ENCODE data around the gene PIGU. TPM values are rescaled to one million over a fixed set of nuclear protein-coding genes. Genes with fewer than 3 reads are reported as not detected.

The PIGU gene
- total and polyA plus RNA-seq, 2 of the 13 experiments (the other 11 are each of a cell fraction or from before 2014, with no cell fraction given): 45.5 to 231 TPM

DNA sequence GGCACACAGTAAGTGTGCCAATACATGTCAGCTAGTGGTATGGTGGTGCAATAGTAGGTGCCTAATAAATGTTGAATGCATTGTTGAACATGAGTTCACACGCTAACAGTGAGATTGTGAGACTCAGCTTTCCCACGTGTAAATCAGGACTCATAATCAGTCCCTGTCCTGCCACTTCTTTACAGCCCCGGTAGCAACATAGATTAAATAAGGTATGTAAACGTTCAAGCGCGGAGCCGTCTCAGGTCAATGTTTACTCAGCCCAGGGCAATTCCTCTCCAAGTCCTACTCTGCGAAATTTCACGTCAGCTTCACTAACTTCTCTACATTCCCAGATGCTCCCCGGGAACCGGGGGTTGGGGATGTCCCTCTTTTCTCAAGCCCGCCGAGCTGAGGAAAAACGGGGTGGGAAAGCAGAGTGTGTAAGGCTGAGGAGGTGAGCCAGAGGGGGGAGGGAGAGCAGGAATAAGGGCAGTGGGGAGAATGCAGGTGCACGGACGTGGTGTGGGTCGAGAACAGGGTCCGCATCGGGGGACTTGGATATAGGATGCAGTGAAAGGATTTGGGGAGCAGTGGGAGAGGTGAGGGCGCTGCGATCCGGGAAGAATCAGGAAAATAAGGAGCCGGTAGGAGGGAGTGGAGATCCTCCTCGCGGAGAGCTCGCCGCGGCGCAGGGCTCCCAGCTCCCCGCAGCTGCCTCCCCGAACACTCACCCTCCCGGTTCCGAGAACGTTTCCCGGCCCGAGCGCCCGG, 26.7 kb upstream of the PIGU start (continued):
- TF ChIP-seq, protein P1, sequence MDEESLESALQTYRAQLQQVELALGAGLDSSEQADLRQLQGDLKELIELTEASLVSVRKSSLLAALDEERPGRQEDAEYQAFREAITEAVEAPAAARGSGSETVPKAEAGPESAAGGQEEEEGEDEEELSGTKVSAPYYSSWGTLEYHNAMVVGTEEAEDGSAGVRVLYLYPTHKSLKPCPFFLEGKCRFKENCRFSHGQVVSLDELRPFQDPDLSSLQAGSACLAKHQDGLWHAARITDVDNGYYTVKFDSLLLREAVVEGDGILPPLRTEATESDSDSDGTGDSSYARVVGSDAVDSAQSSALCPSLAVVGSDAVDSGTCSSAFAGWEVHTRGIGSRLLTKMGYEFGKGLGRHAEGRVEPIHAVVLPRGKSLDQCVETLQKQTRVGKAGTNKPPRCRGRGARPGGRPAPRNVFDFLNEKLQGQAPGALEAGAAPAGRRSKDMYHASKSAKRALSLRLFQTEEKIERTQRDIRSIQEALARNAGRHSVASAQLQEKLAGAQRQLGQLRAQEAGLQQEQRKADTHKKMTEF (CRISPR knock-in tag; IDR thresholded peaks at IDR 0.05): peak; percentile 70
- TF ChIP-seq, protein P2, sequence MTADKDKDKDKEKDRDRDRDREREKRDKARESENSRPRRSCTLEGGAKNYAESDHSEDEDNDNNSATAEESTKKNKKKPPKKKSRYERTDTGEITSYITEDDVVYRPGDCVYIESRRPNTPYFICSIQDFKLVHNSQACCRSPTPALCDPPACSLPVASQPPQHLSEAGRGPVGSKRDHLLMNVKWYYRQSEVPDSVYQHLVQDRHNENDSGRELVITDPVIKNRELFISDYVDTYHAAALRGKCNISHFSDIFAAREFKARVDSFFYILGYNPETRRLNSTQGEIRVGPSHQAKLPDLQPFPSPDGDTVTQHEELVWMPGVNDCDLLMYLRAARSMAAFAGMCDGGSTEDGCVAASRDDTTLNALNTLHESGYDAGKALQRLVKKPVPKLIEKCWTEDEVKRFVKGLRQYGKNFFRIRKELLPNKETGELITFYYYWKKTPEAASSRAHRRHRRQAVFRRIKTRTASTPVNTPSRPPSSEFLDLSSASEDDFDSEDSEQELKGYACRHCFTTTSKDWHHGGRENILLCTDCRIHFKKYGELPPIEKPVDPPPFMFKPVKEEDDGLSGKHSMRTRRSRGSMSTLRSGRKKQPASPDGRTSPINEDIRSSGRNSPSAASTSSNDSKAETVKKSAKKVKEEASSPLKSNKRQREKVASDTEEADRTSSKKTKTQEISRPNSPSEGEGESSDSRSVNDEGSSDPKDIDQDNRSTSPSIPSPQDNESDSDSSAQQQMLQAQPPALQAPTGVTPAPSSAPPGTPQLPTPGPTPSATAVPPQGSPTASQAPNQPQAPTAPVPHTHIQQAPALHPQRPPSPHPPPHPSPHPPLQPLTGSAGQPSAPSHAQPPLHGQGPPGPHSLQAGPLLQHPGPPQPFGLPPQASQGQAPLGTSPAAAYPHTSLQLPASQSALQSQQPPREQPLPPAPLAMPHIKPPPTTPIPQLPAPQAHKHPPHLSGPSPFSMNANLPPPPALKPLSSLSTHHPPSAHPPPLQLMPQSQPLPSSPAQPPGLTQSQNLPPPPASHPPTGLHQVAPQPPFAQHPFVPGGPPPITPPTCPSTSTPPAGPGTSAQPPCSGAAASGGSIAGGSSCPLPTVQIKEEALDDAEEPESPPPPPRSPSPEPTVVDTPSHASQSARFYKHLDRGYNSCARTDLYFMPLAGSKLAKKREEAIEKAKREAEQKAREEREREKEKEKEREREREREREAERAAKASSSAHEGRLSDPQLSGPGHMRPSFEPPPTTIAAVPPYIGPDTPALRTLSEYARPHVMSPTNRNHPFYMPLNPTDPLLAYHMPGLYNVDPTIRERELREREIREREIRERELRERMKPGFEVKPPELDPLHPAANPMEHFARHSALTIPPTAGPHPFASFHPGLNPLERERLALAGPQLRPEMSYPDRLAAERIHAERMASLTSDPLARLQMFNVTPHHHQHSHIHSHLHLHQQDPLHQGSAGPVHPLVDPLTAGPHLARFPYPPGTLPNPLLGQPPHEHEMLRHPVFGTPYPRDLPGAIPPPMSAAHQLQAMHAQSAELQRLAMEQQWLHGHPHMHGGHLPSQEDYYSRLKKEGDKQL (CRISPR knock-in tag; IDR thresholded peaks at IDR 0.05; ENCODE audit: low read depth): no peak
- TF ChIP-seq TOE1 (CRISPR knock-in tag; IDR thresholded peaks at IDR 0.05) (no peak; the same call in 1 of the 2 replicates), ZNF761 (CRISPR knock-in tag; conservative IDR thresholded peaks at IDR 0.05) (no peak), KDM3A (CRISPR knock-in tag; IDR thresholded peaks at IDR 0.05; ENCODE audit: low read depth) (no peak), MIER3 (CRISPR knock-in tag; IDR thresholded peaks at IDR 0.05; ENCODE audit: borderline replicate concordance) (0 out of 2 replicates have a peak, but pooled peaks have one; percentile 23), ZBTB1 (CRISPR knock-in tag; IDR thresholded peaks at IDR 0.05; ENCODE audit: borderline replicate concordance) (no peak), FOXA3 (CRISPR knock-in tag; IDR thresholded peaks at IDR 0.05) (peak; percentile 94), SRF (IDR thresholded peaks at IDR 0.05; ENCODE audit: low read depth, low read length) (no peak), PHF20 (CRISPR knock-in tag; IDR thresholded peaks at IDR 0.05) (peak; percentile 55; the same call in 1 of the 2 replicates)
- TF ChIP-seq, protein P3, sequence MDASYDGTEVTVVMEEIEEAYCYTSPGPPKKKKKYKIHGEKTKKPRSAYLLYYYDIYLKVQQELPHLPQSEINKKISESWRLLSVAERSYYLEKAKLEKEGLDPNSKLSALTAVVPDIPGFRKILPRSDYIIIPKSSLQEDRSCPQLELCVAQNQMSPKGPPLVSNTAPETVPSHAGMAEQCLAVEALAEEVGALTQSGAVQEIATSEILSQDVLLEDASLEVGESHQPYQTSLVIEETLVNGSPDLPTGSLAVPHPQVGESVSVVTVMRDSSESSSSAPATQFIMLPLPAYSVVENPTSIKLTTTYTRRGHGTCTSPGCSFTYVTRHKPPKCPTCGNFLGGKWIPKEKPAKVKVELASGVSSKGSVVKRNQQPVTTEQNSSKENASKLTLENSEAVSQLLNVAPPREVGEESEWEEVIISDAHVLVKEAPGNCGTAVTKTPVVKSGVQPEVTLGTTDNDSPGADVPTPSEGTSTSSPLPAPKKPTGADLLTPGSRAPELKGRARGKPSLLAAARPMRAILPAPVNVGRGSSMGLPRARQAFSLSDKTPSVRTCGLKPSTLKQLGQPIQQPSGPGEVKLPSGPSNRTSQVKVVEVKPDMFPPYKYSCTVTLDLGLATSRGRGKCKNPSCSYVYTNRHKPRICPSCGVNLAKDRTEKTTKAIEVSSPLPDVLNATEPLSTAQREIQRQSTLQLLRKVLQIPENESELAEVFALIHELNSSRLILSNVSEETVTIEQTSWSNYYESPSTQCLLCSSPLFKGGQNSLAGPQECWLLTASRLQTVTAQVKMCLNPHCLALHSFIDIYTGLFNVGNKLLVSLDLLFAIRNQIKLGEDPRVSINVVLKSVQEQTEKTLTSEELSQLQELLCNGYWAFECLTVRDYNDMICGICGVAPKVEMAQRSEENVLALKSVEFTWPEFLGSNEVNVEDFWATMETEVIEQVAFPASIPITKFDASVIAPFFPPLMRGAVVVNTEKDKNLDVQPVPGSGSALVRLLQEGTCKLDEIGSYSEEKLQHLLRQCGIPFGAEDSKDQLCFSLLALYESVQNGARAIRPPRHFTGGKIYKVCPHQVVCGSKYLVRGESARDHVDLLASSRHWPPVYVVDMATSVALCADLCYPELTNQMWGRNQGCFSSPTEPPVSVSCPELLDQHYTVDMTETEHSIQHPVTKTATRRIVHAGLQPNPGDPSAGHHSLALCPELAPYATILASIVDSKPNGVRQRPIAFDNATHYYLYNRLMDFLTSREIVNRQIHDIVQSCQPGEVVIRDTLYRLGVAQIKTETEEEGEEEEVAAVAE (CRISPR knock-in tag; IDR thresholded peaks at IDR 0.05; ENCODE audit: borderline replicate concordance): peak; percentile 16; the same call in 1 of the 2 replicates
- TF ChIP-seq, protein P4, sequence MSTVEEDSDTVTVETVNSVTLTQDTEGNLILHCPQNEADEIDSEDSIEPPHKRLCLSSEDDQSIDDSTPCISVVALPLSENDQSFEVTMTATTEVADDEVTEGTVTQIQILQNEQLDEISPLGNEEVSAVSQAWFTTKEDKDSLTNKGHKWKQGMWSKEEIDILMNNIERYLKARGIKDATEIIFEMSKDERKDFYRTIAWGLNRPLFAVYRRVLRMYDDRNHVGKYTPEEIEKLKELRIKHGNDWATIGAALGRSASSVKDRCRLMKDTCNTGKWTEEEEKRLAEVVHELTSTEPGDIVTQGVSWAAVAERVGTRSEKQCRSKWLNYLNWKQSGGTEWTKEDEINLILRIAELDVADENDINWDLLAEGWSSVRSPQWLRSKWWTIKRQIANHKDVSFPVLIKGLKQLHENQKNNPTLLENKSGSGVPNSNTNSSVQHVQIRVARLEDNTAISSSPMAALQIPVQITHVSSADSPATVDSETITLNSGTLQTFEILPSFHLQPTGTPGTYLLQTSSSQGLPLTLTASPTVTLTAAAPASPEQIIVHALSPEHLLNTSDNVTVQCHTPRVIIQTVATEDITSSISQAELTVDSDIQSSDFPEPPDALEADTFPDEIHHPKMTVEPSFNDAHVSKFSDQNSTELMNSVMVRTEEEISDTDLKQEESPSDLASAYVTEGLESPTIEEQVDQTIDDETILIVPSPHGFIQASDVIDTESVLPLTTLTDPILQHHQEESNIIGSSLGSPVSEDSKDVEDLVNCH (CRISPR knock-in tag; IDR thresholded peaks at IDR 0.05): no peak
